HG03159 (cell line): ENCODE data around the gene CHST3.

Experiments
- ATAC-seq: cut with Tn5 transposase; IDR thresholded peaks from one replicate; pipeline ENCODE4 v1.9.1; 2021; ENCODE audit warnings: mild to moderate bottlenecking, moderate library complexity; ENCODE audit not compliant: unreplicated experiment

CHST3 gene

DNA sequence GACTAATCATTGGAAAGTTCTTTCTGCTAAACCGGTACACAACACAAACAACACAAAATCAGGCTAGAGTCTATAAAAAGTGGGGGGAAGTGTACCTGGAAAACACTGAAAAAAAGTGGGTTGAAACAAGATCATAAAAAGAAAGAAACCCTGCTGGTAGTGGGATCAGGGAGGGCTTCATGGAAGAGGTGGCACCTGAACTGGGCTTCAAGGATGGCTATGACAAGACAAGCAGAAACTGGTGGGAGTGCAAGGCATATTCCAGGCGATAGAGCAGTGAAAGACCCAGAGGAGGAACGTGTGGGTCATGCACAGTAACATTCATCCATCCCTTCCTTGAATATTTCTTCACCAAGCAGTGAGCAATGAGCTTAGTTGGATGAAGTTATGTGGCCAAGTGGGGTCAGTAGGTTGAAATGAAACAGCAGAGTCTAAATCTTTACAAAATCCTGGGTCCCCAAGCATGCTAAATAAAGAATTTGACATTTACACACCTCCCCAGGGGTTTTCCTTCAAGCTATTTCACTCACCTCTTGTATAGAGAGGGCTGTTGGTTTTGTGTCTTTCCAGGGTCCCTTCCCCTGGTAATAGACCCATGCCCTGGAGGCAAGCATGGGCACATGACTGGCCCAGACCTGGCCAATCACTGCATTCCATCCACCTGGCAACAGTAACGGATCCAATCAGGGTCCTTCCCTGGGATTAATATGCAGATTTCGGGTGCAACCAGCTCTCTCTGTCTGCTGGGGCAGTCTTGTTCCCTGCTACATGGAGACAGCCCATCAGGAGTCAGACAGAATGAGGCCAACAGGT lies 86.0 kb downstream of the CHST3 start:
- no peak for ATAC-seq

DNA sequence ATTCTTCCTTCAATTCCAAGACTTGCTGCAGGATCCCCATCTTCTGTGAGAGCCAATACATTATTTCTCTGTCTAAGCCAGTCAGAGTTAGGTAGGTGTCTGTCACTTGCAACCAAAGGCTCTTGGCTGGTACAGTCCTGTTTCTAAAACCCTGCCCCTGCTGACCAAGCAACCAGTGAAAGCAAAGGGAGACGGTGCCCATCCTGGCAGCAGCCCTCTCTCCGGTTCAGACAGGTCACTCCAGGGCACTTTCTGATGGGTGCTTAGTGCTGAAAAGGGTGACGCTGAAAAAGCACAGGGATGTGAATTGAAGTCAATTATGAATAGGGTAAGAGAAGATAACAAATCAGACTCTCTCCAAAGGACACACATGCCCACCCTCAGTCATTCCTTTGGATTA lies 86.7 kb downstream of the CHST3 start:
- ATAC-seq = no peak

DNA sequence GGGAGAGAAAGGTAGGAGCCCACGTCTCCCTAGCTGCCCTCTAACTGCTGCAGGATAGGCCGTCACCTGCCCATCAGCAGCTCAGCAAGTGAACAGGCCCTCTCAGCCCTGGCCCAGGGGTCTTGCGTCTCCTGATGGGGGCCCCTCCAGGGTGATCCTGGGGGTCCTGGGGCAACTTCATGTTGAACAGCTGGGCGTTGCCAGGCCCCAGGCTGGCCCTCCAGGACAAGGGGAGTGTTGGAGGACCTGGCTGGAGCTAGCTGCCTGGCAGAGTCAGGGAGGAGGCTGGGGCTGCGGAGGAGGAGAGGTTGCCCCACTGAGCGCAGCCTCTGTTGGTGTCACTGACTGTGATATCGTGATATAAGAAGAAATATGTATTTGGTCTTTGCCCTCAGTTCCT lies 89.5 kb downstream of the CHST3 start:
- ATAC-seq = no peak

DNA sequence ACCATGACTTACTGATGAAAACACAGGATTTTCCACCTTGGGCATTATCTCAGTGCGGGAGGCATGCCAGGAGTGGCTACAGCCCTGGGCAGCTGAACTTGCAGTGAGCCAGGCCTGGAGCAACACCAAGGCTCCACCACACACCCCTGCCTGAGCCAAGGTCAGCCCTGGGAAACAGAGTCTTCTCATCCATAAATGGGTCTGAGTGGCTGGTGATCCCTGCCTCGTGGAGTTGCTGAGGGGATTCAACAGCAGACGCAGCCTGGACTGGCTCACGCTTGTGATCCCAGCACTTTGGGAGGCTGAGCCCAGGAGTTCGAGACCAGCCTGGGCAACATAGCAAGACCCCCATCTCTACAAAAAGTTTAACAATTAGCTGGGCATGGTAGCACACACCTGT lies 91.9 kb downstream of the CHST3 start:
- ATAC-seq = no peak

DNA sequence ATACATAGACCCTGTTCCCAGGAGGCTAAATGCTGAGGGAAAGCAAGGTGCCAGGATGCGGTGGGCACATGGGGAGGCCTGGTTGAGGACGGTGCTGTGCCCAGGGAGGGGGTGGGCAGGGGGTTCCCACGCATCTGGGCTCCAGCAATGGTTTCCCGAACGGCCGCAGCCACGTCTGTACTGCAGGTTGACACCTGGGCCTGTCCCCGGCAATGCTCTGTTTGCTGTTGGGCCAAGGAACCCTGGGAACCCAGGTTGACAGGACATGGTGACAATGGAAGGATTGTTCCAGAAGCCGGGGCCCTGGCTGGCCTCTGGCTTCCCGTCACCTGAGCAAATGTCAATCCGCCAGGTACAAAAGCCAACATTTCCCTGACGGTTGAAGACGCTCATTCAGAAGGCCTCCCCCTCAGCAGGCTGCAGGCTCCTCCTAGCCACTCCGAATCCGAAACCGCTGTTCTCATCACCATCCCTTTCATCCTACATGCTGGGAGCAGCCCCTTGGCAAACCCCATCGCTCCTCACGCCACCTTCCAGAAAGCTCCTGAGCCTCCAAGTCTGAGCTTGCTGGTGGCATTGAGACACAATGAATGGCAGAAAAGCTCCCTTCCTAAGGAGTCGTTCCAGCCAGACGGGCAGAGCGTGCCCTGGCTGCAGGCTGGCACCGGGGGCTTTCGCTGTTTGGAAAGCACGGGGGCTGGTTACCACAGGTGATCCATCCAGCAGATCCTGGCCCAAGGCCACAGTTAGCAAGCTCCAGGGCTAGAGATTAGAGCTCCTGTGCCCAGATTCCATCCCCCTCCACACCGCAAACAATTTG lies 92.9 kb downstream of the CHST3 start:
- no peak for ATAC-seq

DNA sequence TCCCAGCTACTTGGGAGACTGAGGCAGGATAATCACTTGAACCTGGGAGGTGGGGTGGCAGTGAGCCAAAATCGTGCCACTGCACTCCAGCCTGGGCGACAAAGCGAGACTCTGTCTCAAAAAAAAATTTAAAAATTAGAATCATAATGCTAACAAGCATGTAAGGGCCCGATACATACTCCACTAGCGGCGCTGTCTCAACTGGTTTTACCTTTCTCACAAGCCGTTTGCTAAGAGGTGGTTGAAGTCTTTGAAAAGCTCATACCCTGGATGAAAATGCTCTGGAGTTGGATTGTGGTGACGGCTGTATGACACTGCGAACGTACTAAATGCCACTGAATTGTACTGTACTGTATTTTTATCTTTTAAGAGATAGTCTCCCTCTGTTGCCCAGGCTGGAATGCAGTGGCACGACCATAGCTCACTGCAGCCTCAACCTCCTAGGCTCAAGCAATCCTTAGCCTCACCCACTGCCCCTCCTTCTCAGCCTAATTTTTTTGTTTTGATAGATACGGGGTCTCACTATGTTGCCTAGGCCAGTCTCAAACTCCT lies 94.2 kb downstream of the CHST3 start:
- ATAC-seq = no peak

- ATAC-seq = no peak
Observed at GRCh38 chr10:72058989-72059842, 95.0 kb downstream of the CHST3 start.

GRCh38 chr10:72059843-72060822 lies 95.9 kb downstream of the CHST3 start:
- ATAC-seq = no peak

GRCh38 chr10:72061491-72061890 lies 97.3 kb downstream of the CHST3 start:
- ATAC-seq = no peak

DNA sequence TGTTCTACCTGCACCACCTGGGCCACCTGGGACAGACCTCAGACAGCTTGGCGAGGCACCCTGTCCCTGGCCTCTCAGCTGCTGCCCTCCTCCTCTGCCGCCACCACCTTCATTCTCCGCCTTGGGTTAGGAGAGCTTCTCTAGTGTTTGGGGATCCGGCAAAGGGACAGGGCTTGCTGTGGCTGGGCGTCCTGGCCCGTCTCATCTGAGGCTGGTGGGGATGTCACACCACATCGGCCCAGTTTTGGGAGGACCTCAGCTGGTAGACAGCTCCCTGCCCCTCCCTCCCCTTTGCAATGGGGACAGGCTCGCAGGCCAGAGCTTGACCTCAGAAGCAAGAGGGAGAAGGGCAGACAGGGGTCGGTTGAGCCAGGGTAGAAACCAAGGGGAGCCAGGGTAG lies 97.7 kb downstream of the CHST3 start:
- ATAC-seq = no peak

- ATAC-seq = no peak
Observed at GRCh38 chr10:72062382-72062781, 98.2 kb downstream of the CHST3 start.
